ENCODE data around the gene PTPRB. TPM values are rescaled to one million over a fixed set of nuclear protein-coding genes. Genes with fewer than 3 reads are reported as not detected.

PTPRB gene
- total and polyA plus RNA-seq, 10 donors: 3.7 to 252 (median 122) TPM

DNA sequence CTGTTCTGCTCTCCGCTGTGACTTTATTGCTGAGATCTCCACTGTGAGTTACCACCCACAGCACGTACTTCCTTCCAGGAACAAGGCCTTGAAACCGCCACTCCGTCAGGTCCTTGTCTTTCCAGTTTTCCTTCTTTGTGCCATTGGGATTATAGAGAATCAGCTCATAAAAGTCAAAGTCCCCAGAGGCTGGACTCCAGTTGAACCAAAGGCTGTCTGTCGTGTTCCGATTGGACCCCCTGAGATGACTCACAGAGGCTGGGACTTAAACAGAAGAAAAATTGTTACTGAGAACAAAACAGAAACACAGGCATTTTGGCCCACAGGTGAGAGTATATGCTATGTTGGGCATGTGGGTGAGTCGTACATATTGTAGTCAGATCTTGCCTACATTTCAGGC lies 76.6 kb downstream of the PTPRB start:
- intact Hi-C loops (cut with DNase I; ENCODE audit: low total_unique reads): no loop called here
- no peak overlapping the region for H3K27ac ChIP-seq
- peaks cover 0 to 89% (median 2%) of the 10 kb centered on the region in 6 donors for H3K36me3 ChIP-seq
- H3K27me3 ChIP-seq (replicated peaks in 1 of 7): no peaks in the 10 kb centered on the region
- TF ChIP-seq POLR2A (IDR thresholded peaks at IDR 0.05) (no peak), POLR2AphosphoS5 (IDR thresholded peaks at IDR 0.05) (no peak), CTCF (IDR thresholded peaks at IDR 0.05 in 8 of 11, conservative IDR thresholded peaks at IDR 0.05 in 3 of 11) (no peak)
- no peaks in the 10 kb centered on the region for H3K4me1 ChIP-seq
- whole genome bisulfite sequencing, 5 donors: 79 to 86% (median 82%) methylated on average over 7 of the region's 7 CpGs
- no peak for DNase-seq
- H3K9me3 ChIP-seq: no peaks in the 10 kb centered on the region
- no peak overlapping the region for H3K4me3 ChIP-seq

DNA sequence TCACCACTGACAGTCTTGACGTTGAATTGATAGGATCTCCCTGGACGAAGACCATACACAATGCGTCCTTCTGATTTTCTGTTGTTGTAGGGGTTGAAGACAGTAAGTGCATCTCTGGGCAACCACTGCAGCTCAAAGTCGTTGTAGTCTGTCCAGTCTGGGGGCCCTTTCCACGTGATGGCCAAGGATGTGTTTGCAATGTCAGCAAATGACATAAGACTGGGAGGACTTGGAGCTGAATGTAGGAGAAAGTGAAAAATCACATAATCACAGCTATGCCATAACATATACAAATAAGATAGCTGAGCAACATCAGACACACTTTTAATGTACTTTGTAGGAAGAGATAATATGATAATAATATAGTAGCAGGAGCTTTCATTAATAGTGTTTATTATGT lies 77.8 kb downstream of the PTPRB start:
- Histone ChIP-seq H3K36me3 (peaks cover 0 to 91% (median 2%) of the 10 kb centered on the region in 6 donors), H3K4me3 (no peak overlapping the region), H3K9me3 (no peaks in the 10 kb centered on the region), H3K27me3 (replicated peaks in 1 of 7) (no peaks in the 10 kb centered on the region), H3K4me1 (no peaks in the 10 kb centered on the region), H3K27ac (no peak overlapping the region)
- WGBS, 5 donors: 78 to 92% (median 85%) methylated on average over 5 of the region's 5 CpGs
- no peak for DNase-seq
- TF ChIP-seq POLR2AphosphoS5 (IDR thresholded peaks at IDR 0.05) (no peak), POLR2A (IDR thresholded peaks at IDR 0.05) (no peak), CTCF (IDR thresholded peaks at IDR 0.05 in 8 of 11, conservative IDR thresholded peaks at IDR 0.05 in 3 of 11) (no peak)
- intact Hi-C loops (cut with DNase I; ENCODE audit: low total_unique reads): no loop called here

- intact Hi-C loops (cut with DNase I; ENCODE audit: low total_unique reads): no loop called here
- H3K27ac ChIP-seq: no peak overlapping the region
- no peaks in the 10 kb centered on the region for H3K27me3 ChIP-seq (replicated peaks in 1 of 7)
- 89 to 95% (median 93%) methylated on average over 4 of the region's 4 CpGs for WGBS, 5 donors
- H3K4me3 ChIP-seq: no peak overlapping the region
- TF ChIP-seq CTCF (IDR thresholded peaks at IDR 0.05 in 8 of 11, conservative IDR thresholded peaks at IDR 0.05 in 3 of 11) (no peak), POLR2A (IDR thresholded peaks at IDR 0.05) (no peak), POLR2AphosphoS5 (IDR thresholded peaks at IDR 0.05) (no peak)
- H3K9me3 ChIP-seq: no peaks in the 10 kb centered on the region
- no peaks in the 10 kb centered on the region for H3K4me1 ChIP-seq
- no peak for DNase-seq
- H3K36me3 ChIP-seq: peaks cover 0 to 79% (median 2%) of the 10 kb centered on the region in 6 donors
These were observed 79.5 kb downstream of the PTPRB start for GRCh38 chr12:70557583-70558191.

DNA sequence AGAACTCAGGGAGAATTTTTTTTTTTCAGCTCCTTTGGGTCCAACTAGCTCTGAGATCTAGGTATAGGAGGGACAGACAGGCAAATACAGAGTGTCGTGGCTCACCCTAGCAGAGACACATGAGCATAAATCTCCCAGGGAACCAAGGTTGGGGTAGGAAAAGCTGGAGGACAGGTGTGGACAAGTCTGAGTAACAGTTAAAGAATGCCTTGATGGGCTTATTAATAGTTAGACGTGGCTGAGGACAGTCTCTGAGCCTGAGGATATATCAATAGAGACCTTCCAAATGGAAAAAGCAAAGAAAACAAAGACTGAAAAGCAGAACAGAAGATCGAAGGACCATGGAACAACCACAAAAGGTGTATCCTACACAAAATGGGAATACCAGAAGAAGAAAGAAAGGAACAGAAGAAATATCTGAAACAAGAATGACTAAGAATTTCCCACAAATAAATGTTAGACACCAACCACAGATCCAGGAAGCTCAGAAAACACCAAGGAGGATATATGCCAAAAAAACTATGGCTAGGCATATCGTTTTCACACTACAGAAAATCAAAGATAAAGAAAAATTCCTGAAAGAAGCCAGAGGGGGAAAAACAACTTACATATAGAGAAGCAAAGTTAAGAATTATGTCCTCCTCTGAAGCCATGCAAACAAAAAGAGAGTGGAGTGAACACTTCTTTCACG lies 80.9 kb downstream of the PTPRB start:
- intact Hi-C loops (cut with DNase I; ENCODE audit: low total_unique reads): no loop called here
- Histone ChIP-seq H3K9me3 (no peaks in the 10 kb centered on the region), H3K4me3 (no peak overlapping the region), H3K4me1 (no peaks in the 10 kb centered on the region), H3K36me3 (peaks cover 0 to 79% (median 2%) of the 10 kb centered on the region in 6 donors), H3K27me3 (replicated peaks in 1 of 7) (no peaks in the 10 kb centered on the region), H3K27ac (no peak overlapping the region)
- 74 to 85% (median 75%) methylated on average over 5 of the region's 5 CpGs for WGBS, 5 donors
- no peak for TF ChIP-seq POLR2AphosphoS5 (IDR thresholded peaks at IDR 0.05)
- TF ChIP-seq CTCF (IDR thresholded peaks at IDR 0.05 in 8 of 11, conservative IDR thresholded peaks at IDR 0.05 in 3 of 11): no peak
- TF ChIP-seq POLR2A (IDR thresholded peaks at IDR 0.05): no peak
- DNase-seq: no peak

Measured in spleen (tissue), 11 donors.